GM18909 (cell line): Measurements from ENCODE around the gene SPIB.
"Not testable (repeated sequence)": the region's sequence is repeated elsewhere in the genome, so short reads cannot be mapped to it uniquely, and the experiment has no call there.

Experiments used
- ATAC-seq: cut with Tn5 transposase; IDR thresholded peaks from one replicate; pipeline ENCODE4 v1.9.1; 2021; ENCODE audit warnings: mild to moderate bottlenecking; ENCODE audit not compliant: unreplicated experiment, poor library complexity

The SPIB gene

DNA sequence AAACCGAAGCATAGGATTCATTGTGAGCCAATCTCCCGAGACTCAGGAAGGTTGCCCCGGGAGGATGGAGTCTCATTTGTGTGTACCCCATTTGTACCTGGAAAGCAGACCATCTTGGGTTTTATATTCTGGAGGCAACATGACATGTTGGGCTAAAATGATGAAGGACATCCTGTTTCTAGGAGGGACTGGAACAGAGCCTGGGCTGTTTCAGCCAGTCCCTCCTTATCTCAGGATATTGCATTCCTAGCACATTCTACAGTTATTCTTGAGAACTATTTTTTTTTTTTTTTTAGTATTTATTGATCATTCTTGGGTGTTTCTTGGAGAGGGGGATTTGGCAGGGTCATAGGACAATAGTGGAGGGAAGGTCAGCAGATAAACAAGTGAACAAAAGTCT, 28.4 kb upstream of the SPIB start:
- ATAC-seq, result not testable (repeated sequence)

DNA sequence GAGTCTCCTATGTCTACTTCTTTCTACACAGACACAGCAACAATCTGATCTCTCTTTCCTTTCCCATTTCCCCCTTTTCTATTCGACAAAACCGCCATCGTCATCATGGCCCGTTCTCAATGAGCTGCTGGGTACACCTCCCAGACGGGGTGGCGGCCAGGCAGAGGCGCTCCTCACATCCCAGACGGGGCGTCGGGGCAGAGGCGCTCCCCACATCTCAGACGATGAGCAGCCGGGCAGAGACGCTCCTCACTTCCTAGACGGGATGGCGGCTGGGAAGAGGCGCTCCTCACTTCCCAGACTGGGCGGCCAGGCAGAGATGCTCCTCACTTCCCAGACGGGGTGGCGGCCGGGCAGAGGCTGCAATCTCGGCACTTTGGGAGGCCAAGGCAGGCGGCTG, 27.8 kb upstream of the SPIB start:
- ATAC-seq, result not testable (repeated sequence)

DNA sequence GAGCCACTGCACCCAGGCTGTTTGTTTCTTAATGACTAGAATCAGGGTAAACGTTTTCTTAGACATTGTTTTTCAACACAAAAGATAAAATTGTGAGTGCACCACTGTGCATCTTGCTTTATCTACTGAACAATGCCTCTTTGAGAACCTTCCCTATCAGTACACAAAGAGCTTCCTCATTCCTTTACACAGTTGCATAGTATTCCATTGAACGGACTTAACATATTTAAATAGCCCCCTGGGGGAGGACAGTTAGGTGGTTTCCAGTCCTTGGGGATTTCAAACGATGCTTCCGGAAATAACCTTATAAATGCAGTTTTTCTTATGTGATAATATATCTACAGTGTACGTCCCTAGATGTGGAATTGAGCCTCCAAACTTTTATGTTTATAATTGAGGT, 26.0 kb upstream of the SPIB start:
- no peak for ATAC-seq

DNA sequence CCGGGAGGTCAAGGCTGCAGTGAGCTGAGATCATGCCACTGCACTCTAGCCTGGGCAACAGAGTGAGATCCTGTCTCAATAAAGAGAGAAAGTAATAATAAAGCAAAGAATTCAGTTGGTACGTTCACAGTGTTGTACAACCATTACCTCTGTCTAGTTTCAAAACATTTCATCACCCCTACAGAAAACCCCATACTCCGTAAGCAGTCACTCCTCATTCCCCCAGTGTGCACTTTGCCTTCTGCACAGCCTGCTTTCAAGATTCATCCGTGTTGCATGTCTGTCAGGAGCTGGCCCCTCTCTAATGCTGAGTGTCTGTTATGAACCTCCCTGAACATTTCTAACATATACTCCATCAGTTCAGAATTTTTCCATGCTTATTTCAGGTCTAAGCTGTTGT, 25.1 kb upstream of the SPIB start:
- ATAC-seq, result no peak

DNA sequence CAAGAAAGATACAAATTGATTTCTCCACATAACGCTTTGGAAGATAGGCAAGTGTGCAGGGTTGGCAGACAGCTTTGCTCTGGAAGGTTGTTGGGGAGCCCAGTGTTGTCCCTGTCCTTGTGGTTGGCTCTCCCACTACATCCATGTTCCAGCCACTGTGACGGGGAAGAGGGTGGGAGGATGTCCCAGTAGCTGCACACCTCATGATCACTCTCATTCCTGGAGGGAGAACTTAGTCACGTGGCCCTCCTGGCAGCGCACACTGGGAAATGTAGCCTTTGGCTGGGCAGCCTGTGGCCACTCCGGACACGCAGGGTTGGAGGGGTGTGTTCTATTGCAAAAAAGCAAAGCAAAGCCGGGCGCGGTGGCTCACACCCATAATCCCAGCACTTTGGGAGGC, 24.7 kb upstream of the SPIB start:
- ATAC-seq, result no peak

DNA sequence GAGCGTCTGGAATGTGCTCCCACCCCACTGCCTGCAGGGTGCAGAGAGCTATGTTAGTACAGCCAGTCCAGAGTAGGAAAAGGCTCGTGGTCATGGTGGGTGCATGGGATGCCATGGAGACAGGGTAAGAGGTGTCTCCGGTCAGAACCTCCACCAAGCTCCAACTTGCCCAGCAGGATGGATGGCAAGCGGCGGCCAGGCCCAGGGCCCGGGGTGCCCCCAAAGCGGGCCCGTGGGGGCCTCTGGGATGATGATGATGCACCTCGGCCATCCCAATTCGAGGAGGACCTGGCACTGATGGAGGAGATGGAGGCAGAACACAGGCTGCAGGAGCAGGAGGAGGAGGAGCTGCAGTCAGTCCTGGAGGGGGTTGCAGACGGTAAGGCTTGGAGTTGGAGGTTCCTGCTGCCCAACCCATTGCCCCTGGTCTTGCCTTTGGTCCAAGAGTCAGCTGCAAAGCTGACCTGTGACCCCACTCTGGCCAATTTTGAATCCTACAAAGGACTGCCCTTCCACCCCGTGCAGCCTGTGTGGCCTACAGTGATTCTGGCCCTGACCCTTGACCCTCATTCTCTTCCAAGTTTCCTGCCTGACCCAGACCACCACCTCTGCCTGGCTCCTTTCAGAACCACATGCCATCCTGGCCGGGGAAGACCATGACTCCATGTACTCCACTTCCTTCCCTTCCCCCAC, 19.9 kb upstream of the SPIB start:
- ATAC-seq, result no peak

DNA sequence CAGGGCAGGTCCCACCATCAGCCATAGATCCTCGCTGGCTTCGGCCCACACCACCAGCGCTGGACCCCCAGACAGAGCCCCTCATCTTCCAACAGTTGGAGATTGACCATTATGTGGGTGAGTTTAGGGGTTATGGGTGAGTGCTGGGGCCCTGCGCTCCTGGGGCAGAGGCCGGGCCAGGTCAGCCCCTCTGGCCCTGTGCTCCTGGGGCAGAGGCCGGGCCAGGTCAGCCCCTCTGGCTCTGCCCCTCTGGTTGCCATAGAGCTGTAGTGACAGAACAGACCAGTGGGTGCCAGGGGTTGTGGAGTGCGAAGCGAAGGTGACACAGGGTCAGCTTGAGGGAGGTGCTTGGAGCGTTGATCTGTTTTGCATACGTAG, 19.4 kb upstream of the SPIB start:
- no peak for ATAC-seq

DNA sequence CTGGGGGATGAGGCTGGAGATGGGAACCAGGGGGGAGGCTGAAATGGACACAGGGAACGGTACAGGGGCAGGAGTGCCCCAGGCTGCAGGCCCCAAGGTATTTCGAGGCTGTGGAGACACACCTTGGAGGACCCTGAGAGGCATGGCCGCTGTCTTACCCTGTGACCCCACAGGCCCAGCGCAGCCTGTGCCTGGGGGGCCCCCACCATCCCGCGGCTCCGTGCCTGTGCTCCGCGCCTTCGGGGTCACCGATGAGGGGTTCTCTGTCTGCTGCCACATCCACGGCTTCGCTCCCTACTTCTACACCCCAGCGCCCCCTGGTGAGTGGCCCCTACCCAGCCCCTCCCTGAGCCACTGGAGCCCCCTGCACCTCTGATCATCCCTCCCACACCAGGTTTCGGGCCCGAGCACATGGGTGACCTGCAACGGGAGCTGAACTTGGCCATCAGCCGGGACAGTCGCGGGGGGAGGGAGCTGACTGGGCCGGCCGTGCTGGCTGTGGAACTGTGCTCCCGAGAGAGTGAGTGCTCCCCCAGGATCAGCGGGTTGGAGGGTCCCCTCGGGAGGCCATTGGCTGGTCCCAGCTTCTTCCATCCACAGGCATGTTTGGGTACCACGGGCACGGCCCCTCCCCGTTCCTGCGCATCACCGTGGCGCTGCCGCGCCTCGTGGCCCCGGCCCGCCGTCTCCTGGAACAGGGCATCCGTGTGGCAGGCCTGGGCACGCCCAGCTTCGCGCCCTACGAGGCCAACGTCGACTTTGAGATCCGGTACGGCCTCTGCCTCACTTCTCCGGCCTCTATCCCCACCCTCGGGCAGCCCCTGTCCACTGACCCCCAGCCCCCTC, 16.9 kb upstream of the SPIB start:
- no peak for ATAC-seq

DNA sequence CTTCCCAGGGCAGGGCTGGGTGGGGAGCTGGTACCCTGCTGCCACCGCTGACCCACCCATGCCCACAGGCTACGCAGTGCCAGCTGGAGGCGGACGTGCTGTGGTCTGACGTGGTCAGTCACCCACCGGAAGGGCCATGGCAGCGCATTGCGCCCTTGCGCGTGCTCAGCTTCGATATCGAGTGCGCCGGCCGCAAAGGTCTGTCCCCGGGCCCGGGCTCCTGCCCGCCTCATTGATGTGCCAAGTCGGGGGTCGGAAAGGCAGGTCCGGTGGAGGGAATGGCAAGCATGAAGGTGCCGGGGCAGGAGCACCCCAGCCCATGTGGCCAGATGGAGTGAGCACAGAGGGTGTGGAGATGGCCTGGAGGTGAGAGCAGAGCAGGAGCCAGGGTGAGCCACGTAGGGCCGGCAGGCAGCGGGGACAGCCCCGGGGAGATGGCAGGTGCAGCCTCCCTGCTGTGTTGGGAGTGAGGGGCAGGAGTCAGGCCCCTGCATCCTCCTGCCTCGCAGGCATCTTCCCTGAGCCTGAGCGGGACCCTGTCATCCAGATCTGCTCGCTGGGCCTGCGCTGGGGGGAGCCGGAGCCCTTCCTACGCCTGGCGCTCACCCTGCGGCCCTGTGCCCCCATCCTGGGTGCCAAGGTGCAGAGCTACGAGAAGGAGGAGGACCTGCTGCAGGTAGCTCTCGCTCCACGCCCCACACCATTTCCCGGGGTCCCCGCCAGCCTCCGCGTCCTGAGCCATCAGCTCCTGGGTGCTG, 16.0 kb upstream of the SPIB start:
- ATAC-seq, result no peak

DNA sequence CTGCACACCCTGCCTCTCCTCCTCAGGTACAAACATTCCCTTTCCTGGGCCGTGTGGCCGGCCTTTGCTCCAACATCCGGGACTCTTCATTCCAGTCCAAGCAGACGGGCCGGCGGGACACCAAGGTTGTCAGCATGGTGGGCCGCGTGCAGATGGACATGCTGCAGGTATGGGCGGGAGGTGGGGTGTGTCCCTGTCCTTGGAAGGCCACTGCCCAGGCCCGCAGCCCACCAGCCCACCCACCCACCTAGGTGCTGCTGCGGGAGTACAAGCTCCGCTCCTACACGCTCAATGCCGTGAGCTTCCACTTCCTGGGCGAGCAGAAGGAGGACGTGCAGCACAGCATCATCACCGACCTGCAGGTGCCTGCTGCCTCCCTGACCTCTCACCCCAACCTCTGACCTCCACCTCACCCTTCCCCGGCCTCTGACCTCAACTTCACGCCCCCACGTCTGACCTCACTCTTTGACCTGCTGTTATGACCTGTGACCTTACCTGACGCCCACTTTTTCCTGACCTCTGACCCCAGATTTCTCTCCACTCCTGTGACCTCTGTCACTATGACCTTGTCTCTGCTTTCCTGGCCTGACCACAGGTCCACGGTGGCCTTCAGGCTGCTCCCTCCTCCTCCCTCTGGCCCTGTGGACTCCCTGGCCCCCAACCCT, 12.4 kb upstream of the SPIB start:
- no peak for ATAC-seq

DNA sequence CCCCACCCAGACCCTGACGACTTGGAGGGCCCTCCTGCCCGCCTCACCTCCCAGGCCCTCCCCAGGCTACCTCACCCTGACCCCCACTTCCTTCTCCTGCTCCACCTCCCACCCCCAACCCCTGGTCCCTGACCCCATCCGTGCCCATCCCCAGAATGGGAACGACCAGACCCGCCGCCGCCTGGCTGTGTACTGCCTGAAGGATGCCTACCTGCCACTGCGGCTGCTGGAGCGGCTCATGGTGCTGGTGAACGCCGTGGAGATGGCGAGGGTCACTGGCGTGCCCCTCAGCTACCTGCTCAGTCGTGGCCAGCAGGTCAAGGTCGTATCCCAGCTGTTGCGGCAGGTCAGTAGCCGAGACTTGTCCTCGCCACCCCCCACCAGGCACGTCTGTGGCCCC, 11.9 kb upstream of the SPIB start:
- no peak for ATAC-seq

DNA sequence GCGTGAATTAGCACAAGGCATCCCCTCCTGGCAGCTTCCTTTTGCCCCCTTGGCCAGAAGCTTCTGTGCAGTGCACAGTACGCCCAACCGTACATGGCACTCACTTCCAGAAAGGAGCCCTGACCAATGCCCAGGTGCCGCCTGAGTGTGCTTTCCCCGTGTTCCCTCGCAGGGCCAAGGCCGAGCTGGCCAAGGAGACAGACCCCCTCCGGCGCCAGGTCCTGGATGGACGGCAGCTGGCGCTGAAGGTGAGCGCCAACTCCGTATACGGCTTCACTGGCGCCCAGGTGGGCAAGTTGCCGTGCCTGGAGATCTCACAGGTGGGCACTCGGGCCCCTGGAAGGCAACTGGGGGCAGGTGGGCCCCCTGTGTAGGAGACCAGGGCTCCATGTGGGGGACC, 9.4 kb upstream of the SPIB start:
- no peak for ATAC-seq

DNA sequence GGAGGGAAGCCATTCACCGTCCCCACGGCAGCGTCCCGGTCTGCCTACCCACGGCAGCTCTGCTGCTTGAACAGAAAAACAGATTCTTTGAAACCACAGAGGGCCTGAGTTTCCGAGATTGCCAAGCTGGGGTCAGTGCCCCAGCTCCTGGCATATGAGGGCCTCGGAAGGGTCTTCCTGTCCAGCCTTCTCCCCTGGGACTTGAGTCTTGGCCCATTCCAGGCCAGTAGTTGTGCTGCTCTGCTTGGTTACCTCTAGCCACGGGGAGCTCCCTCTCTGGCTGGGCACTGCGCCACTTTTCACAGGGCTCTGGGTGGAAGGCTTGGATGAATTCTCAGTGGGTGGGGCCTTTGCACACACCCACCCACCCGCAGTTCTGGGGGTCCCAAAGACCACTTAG, 8.6 kb upstream of the SPIB start:
- no peak for ATAC-seq

DNA sequence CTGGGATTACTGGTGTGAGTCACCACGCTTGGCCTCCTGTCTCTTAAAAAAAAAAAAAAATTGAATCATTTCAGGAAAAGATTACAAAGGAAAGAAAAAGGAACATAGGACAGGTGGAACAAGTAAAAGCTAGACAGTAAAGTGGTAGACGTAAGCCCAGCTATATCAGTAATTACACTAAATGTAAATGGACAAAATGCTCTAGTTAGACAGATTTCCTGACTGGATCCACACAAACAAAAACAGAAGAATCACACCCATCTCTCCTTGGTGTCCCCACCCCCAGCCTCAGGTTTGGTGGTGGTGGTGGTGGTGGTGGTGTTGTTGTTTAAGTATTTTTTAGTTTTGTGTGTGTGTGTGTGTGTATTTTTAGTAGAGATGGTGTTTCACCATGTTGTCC, 6.3 kb upstream of the SPIB start:
- ATAC-seq, result no peak

DNA sequence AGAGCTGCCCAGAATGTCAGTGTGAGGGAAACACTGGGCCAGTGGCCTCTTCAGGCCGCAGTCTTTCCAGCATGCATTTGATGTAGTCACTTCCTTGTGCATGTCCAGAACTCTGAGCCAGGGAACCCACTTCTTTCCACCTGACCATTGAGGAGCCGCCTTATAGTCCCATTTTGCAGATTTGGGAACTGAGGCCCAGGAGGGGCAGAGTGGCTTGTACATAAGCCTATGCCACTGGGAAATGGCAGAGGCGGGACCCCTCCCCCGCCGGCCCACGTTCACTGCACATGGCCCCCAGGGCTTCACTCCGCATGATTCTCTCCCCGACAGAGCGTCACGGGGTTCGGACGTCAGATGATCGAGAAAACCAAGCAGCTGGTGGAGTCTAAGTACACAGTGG, 5.6 kb upstream of the SPIB start:
- no peak for ATAC-seq

DNA sequence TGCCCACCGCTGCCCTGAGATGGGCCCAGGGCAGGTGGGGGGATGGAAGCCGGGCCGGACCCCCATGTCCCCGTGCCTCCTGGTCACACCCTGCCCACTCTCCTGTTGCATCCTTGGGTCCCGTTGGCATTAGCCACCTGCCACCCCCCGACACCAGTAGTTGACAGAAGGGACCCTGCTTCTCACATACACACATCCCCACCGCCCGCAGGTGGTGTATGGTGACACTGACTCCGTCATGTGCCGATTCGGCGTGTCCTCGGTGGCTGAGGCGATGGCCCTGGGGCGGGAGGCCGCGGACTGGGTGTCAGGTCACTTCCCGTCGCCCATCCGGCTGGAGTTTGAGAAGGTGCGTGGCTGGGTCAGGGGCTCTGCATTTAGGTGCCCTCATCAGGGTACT, 5.2 kb upstream of the SPIB start:
- ATAC-seq, result no peak

DNA sequence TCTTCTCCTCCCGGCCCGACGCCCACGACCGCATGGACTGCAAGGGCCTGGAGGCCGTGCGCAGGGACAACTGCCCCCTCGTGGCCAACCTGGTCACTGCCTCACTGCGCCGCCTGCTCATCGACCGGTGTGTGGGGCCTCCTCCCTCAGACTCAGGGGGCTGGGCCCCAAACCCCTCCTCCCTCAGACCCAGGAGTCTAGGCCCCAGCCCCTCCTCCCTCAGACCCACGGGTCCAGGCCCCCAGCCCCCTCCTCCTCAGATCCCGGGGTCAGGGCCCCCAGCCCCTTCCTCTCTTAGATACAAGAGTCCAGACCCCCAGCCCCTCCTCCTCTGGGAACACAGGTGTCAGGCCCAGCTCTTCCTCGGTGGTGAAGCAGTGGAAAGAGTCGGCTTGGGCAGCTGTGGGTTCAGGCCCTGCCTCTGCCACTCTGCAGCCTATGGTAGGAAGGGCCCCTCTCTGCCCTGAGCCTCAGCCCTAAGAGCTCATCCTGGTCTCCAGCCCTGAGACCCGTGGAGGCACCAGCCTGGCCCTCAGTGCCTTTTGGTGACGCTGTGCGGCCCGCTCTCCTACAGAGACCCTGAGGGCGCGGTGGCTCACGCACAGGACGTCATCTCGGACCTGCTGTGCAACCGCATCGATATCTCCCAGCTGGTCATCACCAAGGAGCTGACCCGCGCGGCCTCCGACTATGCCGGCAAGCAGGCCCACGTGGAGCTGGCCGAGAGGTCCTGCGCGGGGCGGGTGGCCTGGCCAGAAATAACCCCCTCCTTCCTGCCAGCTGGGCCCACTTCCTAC, 3.7 kb upstream of the SPIB start:
- peak; percentile 7 for ATAC-seq

DNA sequence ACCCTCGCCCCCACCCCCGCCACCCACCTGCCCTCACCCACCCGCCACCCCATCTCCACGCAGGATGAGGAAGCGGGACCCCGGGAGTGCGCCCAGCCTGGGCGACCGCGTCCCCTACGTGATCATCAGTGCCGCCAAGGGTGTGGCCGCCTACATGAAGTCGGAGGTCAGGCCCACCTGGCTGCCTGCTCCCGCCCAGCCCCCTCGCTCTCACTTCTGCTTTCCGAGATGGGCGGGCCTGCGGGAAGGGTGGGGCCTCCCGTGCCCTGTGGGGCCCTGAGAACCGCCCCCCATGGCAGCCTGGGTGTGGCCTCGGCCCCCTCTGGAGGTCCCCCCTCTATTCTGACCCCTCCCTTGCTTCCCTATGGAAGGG, 3.1 kb upstream of the SPIB start:
- ATAC-seq, result peak; percentile 53

DNA sequence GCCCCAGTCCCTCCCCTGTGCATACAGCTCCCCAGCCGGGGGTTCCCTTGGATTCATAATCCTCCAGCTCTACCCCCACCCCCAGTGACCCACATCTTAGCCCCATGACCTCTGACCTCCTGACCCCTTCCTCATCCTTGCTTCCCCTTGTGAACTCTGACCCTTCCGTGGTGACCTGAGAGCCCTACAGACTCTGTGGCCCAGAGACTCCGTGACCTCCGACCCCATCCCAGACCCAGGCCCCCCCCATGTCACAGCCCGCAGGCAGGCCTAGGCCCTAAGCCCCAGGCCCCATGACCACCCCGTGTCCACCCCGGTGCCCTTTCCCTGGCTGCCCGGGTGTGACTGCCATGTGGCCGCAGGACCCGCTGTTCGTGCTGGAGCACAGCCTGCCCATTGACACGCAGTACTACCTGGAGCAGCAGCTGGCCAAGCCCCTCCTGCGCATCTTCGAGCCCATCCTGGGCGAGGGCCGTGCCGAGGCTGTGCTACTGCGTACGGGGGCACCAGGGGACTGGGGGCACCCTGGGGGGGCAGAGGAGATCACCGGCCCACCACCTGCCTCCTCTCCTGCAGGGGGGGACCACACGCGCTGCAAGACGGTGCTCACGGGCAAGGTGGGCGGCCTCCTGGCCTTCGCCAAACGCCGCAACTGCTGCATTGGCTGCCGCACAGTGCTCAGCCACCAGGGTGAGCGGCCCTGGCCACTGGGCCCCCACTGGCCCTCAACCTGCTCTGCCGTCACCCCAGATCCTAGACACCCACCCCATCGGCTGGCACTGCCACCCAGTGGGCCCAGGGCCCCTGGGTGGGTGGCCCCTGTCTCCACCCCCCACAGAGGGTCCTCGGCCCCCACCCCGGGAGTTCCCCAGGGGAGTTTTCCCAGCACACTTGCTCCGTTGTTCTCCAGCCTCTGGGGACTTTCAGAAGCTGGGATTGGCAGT, 2.4 kb upstream of the SPIB start:
- no peak for ATAC-seq
